HFFc6 (cell line): Measurements from ENCODE around the gene HNRNPH2. TPM values are rescaled to one million over a fixed set of nuclear protein-coding genes. Genes with fewer than 3 reads are reported as not detected.

Source experiments
- DNase-seq: peaks from one replicate; pipeline ENCODE4 v3.0.0-alpha.2; 2018
- H3K27ac Mint-ChIP-seq: 2 replicates; pipeline ENCODE4 v1.8.0; 2020; ENCODE audit warnings: mild to moderate bottlenecking, mixed read lengths
- H3K27me3 Mint-ChIP-seq: 2 replicates; pipeline ENCODE4 v1.8.0; 2021; ENCODE audit warnings: mild to moderate bottlenecking, moderate library complexity, mixed read lengths; ENCODE audit not compliant: insufficient read depth
- H3K36me3 Mint-ChIP-seq: 2 replicates; pipeline ENCODE4 v1.8.0; 2021; ENCODE audit warnings: low read depth, mixed read lengths
- H3K4me1 Mint-ChIP-seq: 2 replicates; pipeline ENCODE4 v1.8.0; 2020; ENCODE audit warnings: low read depth, mixed read lengths
- H3K4me3 Mint-ChIP-seq: 2 replicates; pipeline ENCODE4 v1.8.0; 2020; ENCODE audit warnings: mild to moderate bottlenecking, moderate library complexity, mixed read lengths
- H3K9me3 Mint-ChIP-seq: 2 replicates; pipeline ENCODE4 v1.8.0; 2020; ENCODE audit warnings: mild to moderate bottlenecking, mixed read lengths
- CTCF ChIP-seq: fragments of 200-600 bp; sonication (generic); IDR thresholded peaks from 2 replicates; pipeline ENCODE4 v1.5.0; 2021; ENCODE audit warnings: antibody characterized with exemption, mild to moderate bottlenecking
- total RNA-seq, 6 experiments: library from RNA; stranded (reverse); fragmentation: NEBNext Ultra II Directional; extraction: Animal tissue kit (Norgen Biotek cat#: 25700); gene quantifications; 2 replicates in 1 of 6; 3 replicates in 5 of 6; pipeline ENCODE4 v1.2.3, GENCODE V29; 2021

Gene HNRNPH2
- total RNA-seq, 6 experiments from 2014 or later: 60.5 to 74.5 (median 68.1) TPM

- no peak for DNase-seq
- H3K9me3 Mint-ChIP-seq: no peaks in the 10 kb centered on the region
- H3K36me3 Mint-ChIP-seq: no peaks in the 10 kb centered on the region; the same call in 1 of the 2 replicates
- H3K4me3 Mint-ChIP-seq: peak overlapping the region; percentile 92; the same call in 1 of the 2 replicates
- H3K4me1 Mint-ChIP-seq: peaks cover 52% of the 10 kb centered on the region
- H3K27me3 Mint-ChIP-seq: no peaks in the 10 kb centered on the region; the same call in 1 of the 2 replicates
- H3K27ac Mint-ChIP-seq: peak overlapping the region; percentile 96
- TF ChIP-seq CTCF: no peak
These were observed 9.2 kb downstream of the HNRNPH2 start for GRCh38 chrX:101417190-101417589.

- Mint-ChIP-seq H3K4me3 (peak overlapping the region; percentile 92), H3K27ac (peak overlapping the region; percentile 96), H3K27me3 (no peaks in the 10 kb centered on the region; the same call in 1 of the 2 replicates), H3K9me3 (no peaks in the 10 kb centered on the region), H3K36me3 (no peaks in the 10 kb centered on the region; the same call in 1 of the 2 replicates), H3K4me1 (peaks cover 43% of the 10 kb centered on the region)
- TF ChIP-seq CTCF: no peak
- no peak for DNase-seq
These were observed 10.2 kb downstream of the HNRNPH2 start for GRCh38 chrX:101417981-101418841.

GRCh38 chrX:101419489-101419888 is 11.5 kb downstream of the HNRNPH2 start:
- no peak for TF ChIP-seq CTCF
- Mint-ChIP-seq H3K27me3 (no peaks in the 10 kb centered on the region; the same call in 1 of the 2 replicates), H3K4me3 (peak overlapping the region; percentile 92; the same call in 1 of the 2 replicates), H3K4me1 (peaks cover 37% of the 10 kb centered on the region), H3K36me3 (no peaks in the 10 kb centered on the region; the same call in 1 of the 2 replicates), H3K9me3 (no peaks in the 10 kb centered on the region), H3K27ac (no peak overlapping the region)
- no peak for DNase-seq

- H3K36me3 Mint-ChIP-seq: peaks cover 10% of the 10 kb centered on the region
- H3K4me1 Mint-ChIP-seq: peaks cover 18% of the 10 kb centered on the region
- TF ChIP-seq CTCF: no peak
- H3K27ac Mint-ChIP-seq: no peak overlapping the region
- no peaks in the 10 kb centered on the region for H3K9me3 Mint-ChIP-seq
- H3K4me3 Mint-ChIP-seq: no peak overlapping the region
- no peak for DNase-seq
- no peaks in the 10 kb centered on the region; the same call in 1 of the 2 replicates for H3K27me3 Mint-ChIP-seq
These were observed 19.9 kb downstream of the HNRNPH2 start for GRCh38 chrX:101427954-101428353.

- H3K36me3 Mint-ChIP-seq: peaks cover 8% of the 10 kb centered on the region
These were observed 21.9 kb downstream of the HNRNPH2 start for GRCh38 chrX:101429934-101430333.

More at GRCh38 chrX:101429934-101430333, 21.9 kb downstream of the HNRNPH2 start:
- H3K27ac Mint-ChIP-seq: peak overlapping the region; percentile 87
- peaks cover 18% of the 10 kb centered on the region for H3K4me1 Mint-ChIP-seq
- peak; percentile 54 for DNase-seq
- no peaks in the 10 kb centered on the region; the same call in 1 of the 2 replicates for H3K27me3 Mint-ChIP-seq
- H3K9me3 Mint-ChIP-seq: no peaks in the 10 kb centered on the region
- H3K4me3 Mint-ChIP-seq: peak overlapping the region; percentile 78
- no peak for TF ChIP-seq CTCF
